Measurements from ENCODE around the gene WDR88.
A peak's percentile ranks its signal among the peaks of the same experiment; 100 is the strongest.
"Not testable (repeated sequence)": the region's sequence is repeated elsewhere in the genome, so short reads cannot be mapped to it uniquely, and the experiment has no call there.

The WDR88 gene

GRCh38 chr19:33147538-33147937 is 15.6 kb downstream of the WDR88 start:
- H3K27me3 ChIP-seq (replicated peaks): no peaks in the 10 kb centered on the region
- H3K27ac ChIP-seq: no peak overlapping the region
- in situ Hi-C loops (cut with HindIII; ENCODE audit: low pct_ligation_motif_present, low sequenced_read_pairs): no loop called here
- H3K36me3 ChIP-seq (replicated peaks): no peaks in the 10 kb centered on the region
- no peak overlapping the region for H3K4me3 ChIP-seq (ENCODE audit: low read depth, low read length)
- no peak for TF ChIP-seq CTCF (IDR thresholded peaks at IDR 0.05; ENCODE audit: low read depth, low read length, missing control alignments)
- no peak for DNase-seq

- TF ChIP-seq CTCF (IDR thresholded peaks at IDR 0.05; ENCODE audit: low read depth, low read length, missing control alignments): no peak
- in situ Hi-C loops (cut with HindIII; ENCODE audit: low pct_ligation_motif_present, low sequenced_read_pairs): no loop called here
- Histone ChIP-seq H3K27me3 (replicated peaks) (no peaks in the 10 kb centered on the region), H3K4me3 (ENCODE audit: low read depth, low read length) (no peak overlapping the region), H3K36me3 (replicated peaks) (no peaks in the 10 kb centered on the region), H3K27ac (no peak overlapping the region)
- no peak for DNase-seq
Measured at GRCh38 chr19:33150852-33151518, 19.1 kb downstream of the WDR88 start.

- DNase-seq: no peak
- no peak for TF ChIP-seq CTCF (IDR thresholded peaks at IDR 0.05; ENCODE audit: low read depth, low read length, missing control alignments)
- in situ Hi-C loops (cut with HindIII; ENCODE audit: low pct_ligation_motif_present, low sequenced_read_pairs): no loop called here
- no peaks in the 10 kb centered on the region for H3K27me3 ChIP-seq (replicated peaks)
- H3K4me3 ChIP-seq (ENCODE audit: low read depth, low read length): no peak overlapping the region
- no peaks in the 10 kb centered on the region for H3K36me3 ChIP-seq (replicated peaks)
- no peak overlapping the region for H3K27ac ChIP-seq
Measured at GRCh38 chr19:33152176-33152575, 20.3 kb downstream of the WDR88 start.

- H3K36me3 ChIP-seq (replicated peaks); H3K27ac ChIP-seq; H3K27me3 ChIP-seq (replicated peaks); H3K4me3 ChIP-seq (ENCODE audit: low read depth, low read length); DNase-seq; in situ Hi-C loops (cut with HindIII; ENCODE audit: low pct_ligation_motif_present, low sequenced_read_pairs): not testable (repeated sequence)
Measured at GRCh38 chr19:33152625-33153024, 20.7 kb downstream of the WDR88 start.

- H3K27me3 ChIP-seq (replicated peaks); in situ Hi-C loops (cut with HindIII; ENCODE audit: low pct_ligation_motif_present, low sequenced_read_pairs); H3K27ac ChIP-seq; DNase-seq; H3K4me3 ChIP-seq (ENCODE audit: low read depth, low read length); H3K36me3 ChIP-seq (replicated peaks): not testable (repeated sequence)
Measured at GRCh38 chr19:33154313-33154712, 22.4 kb downstream of the WDR88 start.

- Histone ChIP-seq H3K4me3 (ENCODE audit: low read depth, low read length) (no peak overlapping the region), H3K27me3 (replicated peaks) (no peaks in the 10 kb centered on the region), H3K27ac (no peak overlapping the region), H3K36me3 (replicated peaks) (no peaks in the 10 kb centered on the region)
- no peak for TF ChIP-seq CTCF (IDR thresholded peaks at IDR 0.05; ENCODE audit: low read depth, low read length, missing control alignments)
- DNase-seq: peak; percentile 33
- in situ Hi-C loops (cut with HindIII; ENCODE audit: low pct_ligation_motif_present, low sequenced_read_pairs): no loop called here
Measured at GRCh38 chr19:33156334-33156733, 24.4 kb downstream of the WDR88 start.

- no peak for DNase-seq
- H3K4me3 ChIP-seq (ENCODE audit: low read depth, low read length): no peak overlapping the region
Measured at GRCh38 chr19:33157906-33158305, 26.0 kb downstream of the WDR88 start.

More at GRCh38 chr19:33157906-33158305, 26.0 kb downstream of the WDR88 start:
- in situ Hi-C loops (cut with HindIII; ENCODE audit: low pct_ligation_motif_present, low sequenced_read_pairs): no loop called here
- Histone ChIP-seq H3K27me3 (replicated peaks) (no peaks in the 10 kb centered on the region), H3K27ac (no peak overlapping the region), H3K36me3 (replicated peaks) (no peaks in the 10 kb centered on the region)
- no peak for TF ChIP-seq CTCF (IDR thresholded peaks at IDR 0.05; ENCODE audit: low read depth, low read length, missing control alignments)
